PC-3 (cell line): Measurements from ENCODE around the gene RNLS. TPM values are rescaled to one million over a fixed set of nuclear protein-coding genes. Genes with fewer than 3 reads are reported as not detected.

Source experiments
- ATAC-seq: fragments of 200-7000 bp; cut with Tn5 transposase; 2 replicates; pipeline ENCODE4 v1.9.1; 2020; ENCODE audit warnings: mild to moderate bottlenecking, moderate library complexity
- BruUV-seq: library from RNA; stranded (reverse); fragments of 400-500 nt; replicated peaks from 2 replicates; lab custom pipeline; 2021; lab: Mats Ljungman, UMichigan
- CTCF ChIA-PET: fragments of 300-600 bp; sonication (Branson Sonifier 250); formaldehyde crosslinking; loops from one replicate; lab custom pipeline; 2022; ENCODE audit warnings: antibody characterized with exemption; lab: Charles Lee
- POLR2A ChIA-PET: fragments of 300-600 bp; sonication (Branson Sonifier 250); formaldehyde crosslinking; loops from one replicate; lab custom pipeline; 2022; ENCODE audit warnings: antibody characterized with exemption; ENCODE audit not compliant: unreplicated experiment; lab: Charles Lee
- DNase-seq: peaks from one replicate; pipeline ENCODE4 v3.0.0-alpha.2; 2015
- H2AFZ ChIP-seq: fragments of 300-600 bp; sonication (generic); 2 replicates; pipeline ENCODE4 v1.6.0; 2016; ENCODE audit warnings: antibody characterized with exemption, low read length
- H3F3A ChIP-seq: fragments of 300-600 bp; sonication (generic); one replicate; pipeline ENCODE4 v1.6.0; 2017; ENCODE audit warnings: antibody characterized with exemption, low read length, control low read depth, mild to moderate bottlenecking; ENCODE audit not compliant: unreplicated experiment
- H3K27ac ChIP-seq: fragments of 300-600 bp; sonication (generic); 2 replicates; pipeline ENCODE4 v1.5.1; 2016; ENCODE audit warnings: mild to moderate bottlenecking, low read length
- H3K27me3 ChIP-seq: fragments of 300-600 bp; sonication (generic); 2 replicates; pipeline ENCODE4 v1.6.1; 2016; ENCODE audit warnings: low read length, mixed read lengths
- H3K36me3 ChIP-seq: fragments of 300-600 bp; sonication (generic); 2 replicates; pipeline ENCODE4 v1.6.1; 2016; ENCODE audit warnings: low read depth, mixed run types, low read length, mixed read lengths
- H3K4me1 ChIP-seq: fragments of 300-600 bp; sonication (generic); 2 replicates; pipeline ENCODE4 v1.5.1; 2016; ENCODE audit warnings: low read length; ENCODE audit not compliant: insufficient read depth
- H3K4me2 ChIP-seq: fragments of 300-600 bp; sonication (generic); 2 replicates; pipeline ENCODE4 v1.6.0; 2016; ENCODE audit warnings: low read length
- H3K4me3 ChIP-seq: fragments of 300-600 bp; sonication (generic); 2 replicates; pipeline ENCODE4 v1.5.1; 2016; ENCODE audit warnings: mild to moderate bottlenecking, low read length, mixed read lengths
- H3K79me2 ChIP-seq: fragments of 300-600 bp; sonication (generic); 2 replicates; pipeline ENCODE4 v1.6.1; 2017; ENCODE audit warnings: low read length, mixed read lengths
- H3K9ac ChIP-seq: fragments of 300-600 bp; sonication (generic); 2 replicates; pipeline ENCODE4 v1.6.0; 2016; ENCODE audit warnings: mild to moderate bottlenecking, low read length
- H3K9me2 ChIP-seq: fragments of 300-600 bp; sonication (generic); replicated peaks from 2 replicates; pipeline ENCODE4 v1.6.1; 2016; ENCODE audit warnings: mixed run types, low read length, mixed read lengths
- H3K9me3 ChIP-seq: fragments of 300-600 bp; sonication (generic); 2 replicates; pipeline ENCODE4 v1.6.1; 2016; ENCODE audit warnings: low read length, mixed read lengths
- H4K20me1 ChIP-seq: fragments of 300-600 bp; sonication (generic); 2 replicates; pipeline ENCODE4 v1.6.1; 2016; ENCODE audit warnings: low read length, mixed read lengths
- CTCF ChIP-seq: fragments of 300-600 bp; sonication (generic); conservative IDR thresholded peaks from 2 replicates; pipeline ENCODE4 v1.5.1; 2017; ENCODE audit warnings: antibody characterized with exemption, low read depth, mild to moderate bottlenecking, low read length
- EZH2 ChIP-seq: fragments of 300-600 bp; sonication (generic); IDR thresholded peaks from one replicate; pipeline ENCODE4 v1.6.1; 2017; ENCODE audit warnings: antibody characterized with exemption, mild to moderate bottlenecking, low read length; ENCODE audit not compliant: unreplicated experiment
- EZH2phosphoT487 ChIP-seq: fragments of 300-600 bp; sonication (generic); IDR thresholded peaks from 2 replicates; pipeline ENCODE4 v1.6.1; 2018; ENCODE audit warnings: mild to moderate bottlenecking, antibody characterized with exemption, low read length, borderline replicate concordance
- intact Hi-C: fragments of 100-400 bp; cut with micrococcal nuclease; formaldehyde crosslinking; loops from 2 replicates; pipeline ENCODE4 v1.9.0; 2023
- total RNA-seq: library from RNA; depleted of rRNA; stranded (reverse); fragments of >200 nt; gene quantifications from 2 replicates; pipeline ENCODE4 v1.2.3, GENCODE V29; 2014

Gene RNLS
- total RNA-seq, 1 experiment from 2014 or later, result not detected

- no peaks in the 10 kb centered on the region for H3F3A ChIP-seq
- no peaks in the 10 kb centered on the region for H3K27me3 ChIP-seq
- H2AFZ ChIP-seq, result no peak overlapping the region
- H3K79me2 ChIP-seq, result no peaks in the 10 kb centered on the region
- intact Hi-C loops, result no loop called here
- no TSS peak for BruUV-seq
- DNase-seq (no peak), ATAC-seq (no peak)
- no peaks in the 10 kb centered on the region for H3K9me3 ChIP-seq
- no peak overlapping the region for H3K4me3 ChIP-seq
- H4K20me1 ChIP-seq, result no peaks in the 10 kb centered on the region
- no peaks in the 10 kb centered on the region for H3K9me2 ChIP-seq
- H3K4me2 ChIP-seq, result no peak overlapping the region
- H3K9ac ChIP-seq, result no peak overlapping the region
- H3K36me3 ChIP-seq, result no peaks in the 10 kb centered on the region
- no peaks in the 10 kb centered on the region for H3K4me1 ChIP-seq
- no peak for TF ChIP-seq EZH2phosphoT487
- TF ChIP-seq CTCF, result no peak
- TF ChIP-seq EZH2, result no peak
- ChIA-PET CTCF (no interaction called here), POLR2A (no interaction called here)
- no peak overlapping the region for H3K27ac ChIP-seq
Observed at GRCh38 chr10:88390041-88390440, 193.1 kb downstream of the RNLS start.

DNA sequence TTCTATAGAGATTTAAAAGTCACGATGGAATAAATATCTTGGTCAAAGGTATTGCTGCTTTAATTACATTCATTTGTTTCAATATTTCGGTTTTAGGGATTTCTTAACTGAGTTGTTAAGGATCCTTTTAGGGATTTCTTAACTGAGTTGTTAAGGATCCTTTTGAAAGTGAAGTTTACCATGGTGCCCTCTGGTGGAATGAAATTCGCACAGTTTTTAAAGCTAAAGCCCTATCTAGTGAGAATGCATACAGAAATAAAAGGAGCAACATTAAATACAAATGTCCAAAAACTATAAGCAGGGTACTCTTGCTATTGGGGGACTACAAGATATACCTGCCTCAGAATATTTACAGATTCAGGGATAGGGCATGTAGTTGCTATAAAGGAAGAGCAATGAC is 193.7 kb downstream of the RNLS start:
- H3F3A ChIP-seq, result no peaks in the 10 kb centered on the region
- intact Hi-C loops, result no loop called here
- ChIA-PET CTCF (no interaction called here), POLR2A (no interaction called here)
- no peaks in the 10 kb centered on the region for H3K79me2 ChIP-seq
- no peaks in the 10 kb centered on the region for H3K36me3 ChIP-seq
- H3K4me2 ChIP-seq, result no peak overlapping the region
- BruUV-seq, result no TSS peak
- H3K27me3 ChIP-seq, result no peaks in the 10 kb centered on the region
- H2AFZ ChIP-seq, result no peak overlapping the region
- no peaks in the 10 kb centered on the region for H3K9me2 ChIP-seq
- H3K4me3 ChIP-seq, result no peak overlapping the region
- DNase-seq (no peak), ATAC-seq (no peak)
- H3K4me1 ChIP-seq, result no peaks in the 10 kb centered on the region
- no peak overlapping the region for H3K9ac ChIP-seq
- H4K20me1 ChIP-seq, result no peaks in the 10 kb centered on the region
- H3K9me3 ChIP-seq, result no peaks in the 10 kb centered on the region
- TF ChIP-seq EZH2, result no peak
- TF ChIP-seq EZH2phosphoT487, result no peak
- TF ChIP-seq CTCF, result no peak
- H3K27ac ChIP-seq, result no peak overlapping the region

GRCh38 chr10:88388324-88388723 is 194.8 kb downstream of the RNLS start:
- no peaks in the 10 kb centered on the region for H3K79me2 ChIP-seq
- no TSS peak for BruUV-seq
- no peak overlapping the region for H3K9ac ChIP-seq
- no peaks in the 10 kb centered on the region for H3K36me3 ChIP-seq
- no peaks in the 10 kb centered on the region for H3K9me3 ChIP-seq
- no peaks in the 10 kb centered on the region for H3K9me2 ChIP-seq
- no peaks in the 10 kb centered on the region for H3K4me1 ChIP-seq
- ATAC-seq (no peak), DNase-seq (no peak)
- H4K20me1 ChIP-seq, result no peaks in the 10 kb centered on the region
- intact Hi-C loops, result no loop called here
- no peak overlapping the region for H3K4me3 ChIP-seq
- no peak overlapping the region for H3K27ac ChIP-seq
- no peak for TF ChIP-seq CTCF
- no peak for TF ChIP-seq EZH2phosphoT487
- no peak for TF ChIP-seq EZH2
- CTCF ChIA-PET, result no interaction called here
- no peak overlapping the region for H2AFZ ChIP-seq
- no peaks in the 10 kb centered on the region for H3K27me3 ChIP-seq
- POLR2A ChIA-PET, result no interaction called here
- H3K4me2 ChIP-seq, result no peak overlapping the region
- no peaks in the 10 kb centered on the region for H3F3A ChIP-seq
